Measurements from ENCODE around the gene CSPG4.

The CSPG4 gene

GRCh38 chr15:75669191-75669878, 43.3 kb downstream of the CSPG4 start:
- no peak for DNase-seq (ENCODE audit: low read depth, low spot score)

GRCh38 chr15:75666823-75667501, 45.7 kb downstream of the CSPG4 start:
- no peak for DNase-seq (ENCODE audit: low read depth, low spot score)

- no peak for DNase-seq (ENCODE audit: low read depth, low spot score)
Measured at GRCh38 chr15:75663931-75664421, 48.7 kb downstream of the CSPG4 start.

- no peak for DNase-seq (ENCODE audit: low read depth, low spot score)
Measured at GRCh38 chr15:75662823-75663519, 49.7 kb downstream of the CSPG4 start.

GRCh38 chr15:75661756-75662140, 50.9 kb downstream of the CSPG4 start:
- DNase-seq (ENCODE audit: low read depth, low spot score), result no peak

- peak; percentile 87 for DNase-seq (ENCODE audit: low read depth, low spot score)
Measured at GRCh38 chr15:75661100-75661755, 51.4 kb downstream of the CSPG4 start.

- no peak for DNase-seq (ENCODE audit: low read depth, low spot score)
Measured at GRCh38 chr15:75659928-75660645, 52.6 kb downstream of the CSPG4 start.

GRCh38 chr15:75659141-75659771, 53.4 kb downstream of the CSPG4 start:
- DNase-seq (ENCODE audit: low read depth, low spot score), result no peak

- no peak for DNase-seq (ENCODE audit: low read depth, low spot score)
Measured at GRCh38 chr15:75656813-75657212, 55.8 kb downstream of the CSPG4 start.

GRCh38 chr15:75656331-75656730, 56.3 kb downstream of the CSPG4 start:
- DNase-seq (ENCODE audit: low read depth, low spot score), result no peak

- DNase-seq (ENCODE audit: low read depth, low spot score), result no peak
Measured at GRCh38 chr15:75655931-75656330, 56.7 kb downstream of the CSPG4 start.

GRCh38 chr15:75654201-75654907, 58.3 kb downstream of the CSPG4 start:
- DNase-seq (ENCODE audit: low read depth, low spot score), result no peak

GRCh38 chr15:75653347-75653913, 59.2 kb downstream of the CSPG4 start:
- DNase-seq (ENCODE audit: low read depth, low spot score), result no peak

- DNase-seq (ENCODE audit: low read depth, low spot score), result no peak
Measured at GRCh38 chr15:75651810-75652543, 60.7 kb downstream of the CSPG4 start.

GRCh38 chr15:75650908-75651809, 61.5 kb downstream of the CSPG4 start:
- DNase-seq (ENCODE audit: low read depth, low spot score), result no peak

GRCh38 chr15:75649848-75650247, 62.8 kb downstream of the CSPG4 start:
- DNase-seq (ENCODE audit: low read depth, low spot score), result no peak

- DNase-seq (ENCODE audit: low read depth, low spot score), result no peak
Measured at GRCh38 chr15:75649045-75649761, 63.4 kb downstream of the CSPG4 start.

All from ELF-1 (cell line).